Measurements from ENCODE around the gene LHX4. TPM values are rescaled to one million over a fixed set of nuclear protein-coding genes. Genes with fewer than 3 reads are reported as not detected.

The LHX4 gene
- total and polyA plus RNA-seq, 9 of the 15 experiments (the other 6 are each of a cell fraction or from before 2014, with no cell fraction given): 0.01 to 0.11 (median 0.07) TPM; not detected in 5

DNA sequence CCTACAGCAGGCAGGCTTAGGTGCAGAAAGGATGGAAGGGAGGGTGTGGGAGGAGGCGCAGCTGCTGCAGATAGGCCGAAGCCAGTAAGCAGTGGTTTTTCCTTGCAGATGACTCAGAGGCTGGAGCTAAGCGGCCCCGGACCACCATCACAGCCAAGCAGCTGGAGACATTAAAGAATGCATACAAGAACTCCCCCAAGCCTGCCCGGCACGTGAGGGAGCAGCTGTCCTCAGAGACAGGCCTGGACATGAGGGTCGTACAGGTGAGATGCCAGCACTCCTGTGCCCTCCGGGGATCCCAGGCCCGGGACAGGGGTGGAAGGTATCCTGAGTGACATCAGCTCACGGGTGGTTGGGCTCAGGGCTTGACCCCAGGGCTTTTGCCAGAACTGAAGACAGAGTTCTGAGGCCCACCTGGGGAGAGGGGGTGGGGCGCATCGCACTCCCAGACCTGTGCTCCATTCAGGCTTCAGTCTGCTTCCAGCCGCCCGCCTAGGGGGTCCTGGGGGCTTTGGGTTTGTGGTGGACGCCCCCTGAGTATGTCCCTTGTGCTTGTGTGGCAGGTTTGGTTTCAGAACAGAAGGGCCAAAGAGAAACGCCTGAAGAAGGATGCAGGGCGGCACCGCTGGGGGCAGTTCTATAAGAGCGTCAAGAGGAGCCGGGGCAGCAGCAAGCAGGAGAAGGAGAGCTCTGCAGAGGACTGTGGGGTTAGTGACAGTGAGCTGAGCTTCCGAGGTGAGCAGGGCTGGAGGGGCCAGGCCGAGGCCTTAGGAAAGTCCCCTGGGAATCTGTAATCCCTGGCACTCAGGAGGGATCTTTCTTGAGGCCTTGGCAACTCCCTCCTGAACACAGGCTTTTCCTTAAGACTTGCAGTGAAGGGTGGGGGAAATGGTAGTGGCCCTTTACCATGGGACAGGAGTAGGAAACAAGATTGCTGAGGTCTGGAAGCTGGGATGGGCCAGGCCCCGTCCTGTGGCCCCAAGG is 41.5 kb downstream of the LHX4 start (continued):
- TF ChIP-seq, protein P1, sequence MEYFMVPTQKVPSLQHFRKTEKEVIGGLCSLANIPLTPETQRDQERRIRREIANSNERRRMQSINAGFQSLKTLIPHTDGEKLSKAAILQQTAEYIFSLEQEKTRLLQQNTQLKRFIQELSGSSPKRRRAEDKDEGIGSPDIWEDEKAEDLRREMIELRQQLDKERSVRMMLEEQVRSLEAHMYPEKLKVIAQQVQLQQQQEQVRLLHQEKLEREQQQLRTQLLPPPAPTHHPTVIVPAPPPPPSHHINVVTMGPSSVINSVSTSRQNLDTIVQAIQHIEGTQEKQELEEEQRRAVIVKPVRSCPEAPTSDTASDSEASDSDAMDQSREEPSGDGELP (CRISPR knock-in tag; IDR thresholded peaks at IDR 0.05; ENCODE audit: borderline replicate concordance): peak; percentile 98
- TF ChIP-seq ARID1B (IDR thresholded peaks at IDR 0.05): peak; percentile 81
- TF ChIP-seq ETS2 (tag; IDR thresholded peaks at IDR 0.05; ENCODE audit: borderline replicate concordance, poor library complexity, severe bottlenecking): no peak
- no peak for TF ChIP-seq POLR3G (IDR thresholded peaks at IDR 0.05; ENCODE audit: extremely low read depth, insufficient read length, insufficient replicate concordance)
- TF ChIP-seq FOSL1 (tag; conservative IDR thresholded peaks at IDR 0.05): peak; percentile 83
- TF ChIP-seq TEAD1 (CRISPR knock-in tag; IDR thresholded peaks at IDR 0.05): no peak; a peak in 1 of 4 replicates
- peak; percentile 88 for TF ChIP-seq TCF3 (CRISPR knock-in tag; IDR thresholded peaks at IDR 0.05)
- TF ChIP-seq HMGN3 (IDR thresholded peaks at IDR 0.05; ENCODE audit: borderline replicate concordance, extremely low read depth, insufficient read length, low read depth, low read length): no peak
- TF ChIP-seq KDM1A (IDR thresholded peaks at IDR 0.05): peak; percentile 72 to 84
- peak in 1 of 2 experiments; percentile 67; a peak in 1 of 4 replicates for TF ChIP-seq HDAC1 (IDR thresholded peaks at IDR 0.05)
- TF ChIP-seq RUNX1 (IDR thresholded peaks at IDR 0.05; ENCODE audit: low read depth): no peak
- TF ChIP-seq ZNF408 (CRISPR knock-in tag; IDR thresholded peaks at IDR 0.05; ENCODE audit: low read depth): no peak
- 0 out of 2 replicates have a peak, but pooled peaks have one; percentile 38 for TF ChIP-seq SMARCC2 (IDR thresholded peaks at IDR 0.05; ENCODE audit: low read depth)
- TF ChIP-seq, protein P2, sequence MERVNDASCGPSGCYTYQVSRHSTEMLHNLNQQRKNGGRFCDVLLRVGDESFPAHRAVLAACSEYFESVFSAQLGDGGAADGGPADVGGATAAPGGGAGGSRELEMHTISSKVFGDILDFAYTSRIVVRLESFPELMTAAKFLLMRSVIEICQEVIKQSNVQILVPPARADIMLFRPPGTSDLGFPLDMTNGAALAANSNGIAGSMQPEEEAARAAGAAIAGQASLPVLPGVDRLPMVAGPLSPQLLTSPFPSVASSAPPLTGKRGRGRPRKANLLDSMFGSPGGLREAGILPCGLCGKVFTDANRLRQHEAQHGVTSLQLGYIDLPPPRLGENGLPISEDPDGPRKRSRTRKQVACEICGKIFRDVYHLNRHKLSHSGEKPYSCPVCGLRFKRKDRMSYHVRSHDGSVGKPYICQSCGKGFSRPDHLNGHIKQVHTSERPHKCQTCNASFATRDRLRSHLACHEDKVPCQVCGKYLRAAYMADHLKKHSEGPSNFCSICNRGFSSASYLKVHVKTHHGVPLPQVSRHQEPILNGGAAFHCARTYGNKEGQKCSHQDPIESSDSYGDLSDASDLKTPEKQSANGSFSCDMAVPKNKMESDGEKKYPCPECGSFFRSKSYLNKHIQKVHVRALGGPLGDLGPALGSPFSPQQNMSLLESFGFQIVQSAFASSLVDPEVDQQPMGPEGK (CRISPR knock-in tag; IDR thresholded peaks at IDR 0.05; ENCODE audit: borderline replicate concordance): no peak
- TF ChIP-seq TEAD2 (tag; IDR thresholded peaks at IDR 0.05): no peak
- no peak for TF ChIP-seq ZNF76 (CRISPR knock-in tag; IDR thresholded peaks at IDR 0.05; ENCODE audit: borderline replicate concordance)
- TF ChIP-seq SAP30 (IDR thresholded peaks at IDR 0.05; ENCODE audit: borderline replicate concordance, insufficient read depth, low read depth, low read length, poor library complexity, severe bottlenecking): no peak
- TF ChIP-seq ZKSCAN1 (IDR thresholded peaks at IDR 0.05; ENCODE audit: low read depth, low read length): peak; percentile 20; the same call in 1 of the 2 replicates
- TF ChIP-seq, protein P3, sequence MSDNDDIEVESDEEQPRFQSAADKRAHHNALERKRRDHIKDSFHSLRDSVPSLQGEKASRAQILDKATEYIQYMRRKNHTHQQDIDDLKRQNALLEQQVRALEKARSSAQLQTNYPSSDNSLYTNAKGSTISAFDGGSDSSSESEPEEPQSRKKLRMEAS (CRISPR knock-in tag; IDR thresholded peaks at IDR 0.05): peak; percentile 72
- TF ChIP-seq KDM2B (CRISPR knock-in tag; IDR thresholded peaks at IDR 0.05): no peak
- no peak for TF ChIP-seq TCF7L2 (IDR thresholded peaks at IDR 0.05; ENCODE audit: low read depth, low read length)
- TF ChIP-seq TAF9B (IDR thresholded peaks at IDR 0.05; ENCODE audit: partially characterized antibody): no peak
- peak; percentile 35; the same call in 1 of the 2 replicates for TF ChIP-seq STAT5A (IDR thresholded peaks at IDR 0.05; ENCODE audit: borderline replicate concordance, low read length)

All from K562 (cell line).